ENCODE results near the gene DHRS1.

- TF ChIP-seq POLR2A (IDR thresholded peaks at IDR 0.05) (no peak), CTCF (IDR thresholded peaks at IDR 0.05) (no peak), POLR2AphosphoS5 (IDR thresholded peaks at IDR 0.05; ENCODE audit: insufficient read depth in 1 of 2, low read depth in 1 of 2) (no peak)
These were observed 29.6 kb downstream of the DHRS1 start for GRCh38 chr14:24269910-24270536.

Measured in vagina (tissue), 2 donors.